Kidney (tissue), 14 donors: ENCODE measurements around the gene ALDOC. TPM values are rescaled to one million over a fixed set of nuclear protein-coding genes. Genes with fewer than 3 reads are reported as not detected.

Experiments used
- DNase-seq, 5 donors: peaks; one replicate each; pipeline ENCODE4 v3.0.0-alpha.2; 2013 to 2020
- FAIRE-seq: peaks from 2 replicates; lab custom pipeline; 2012; peaks lifted over from hg19 to GRCh38; lab: Jason Lieb, UNC
- H3K27ac ChIP-seq, 2 donors: one replicate each; pipeline ENCODE4 v1.7.0; 2013; ENCODE audit warnings: low read depth in 2 of 2, low read length in 2 of 2, inconsistent platforms in 1 of 2
- H3K27me3 ChIP-seq: one replicate; pipeline ENCODE4 v1.7.1; 2013; ENCODE audit warnings: low read length, inconsistent platforms; ENCODE audit not compliant: control insufficient read depth, insufficient read depth
- H3K36me3 ChIP-seq, 3 donors: one replicate each; pipeline versions ENCODE4 v1.7.0 to v1.7.1; 2013; ENCODE audit warnings: low read length in 3 of 3, control low read depth in 1 of 3, inconsistent platforms in 1 of 3; ENCODE audit not compliant: insufficient read depth in 3 of 3, control insufficient read depth in 2 of 3
- H3K4me1 ChIP-seq, 3 donors: one replicate each; pipeline versions ENCODE4 v1.7.0 to v1.7.1; 2013; ENCODE audit warnings: low read length in 3 of 3, inconsistent platforms in 1 of 3, low read depth in 1 of 3; ENCODE audit not compliant: control insufficient read depth in 2 of 3, insufficient read depth in 2 of 3
- H3K4me3 ChIP-seq, 3 donors: one replicate each; pipeline versions ENCODE4 v1.7.0 to v1.8.1; 2013; ENCODE audit warnings: low read length in 3 of 3, control low read depth in 1 of 3, inconsistent platforms in 1 of 3
- H3K9ac ChIP-seq, 3 donors: one replicate each; pipeline versions ENCODE4 v1.7.0 to v1.7.1; 2013; ENCODE audit warnings: low read length in 3 of 3, control low read depth in 1 of 3, inconsistent platforms in 1 of 3
- H3K9me3 ChIP-seq, 3 donors: one replicate each; pipeline versions ENCODE4 v1.7.0 to v1.7.1; 2013; ENCODE audit warnings: low read length in 3 of 3, control low read depth in 1 of 3, inconsistent platforms in 1 of 3; ENCODE audit not compliant: control insufficient read depth in 2 of 3, insufficient read depth in 1 of 3
- intact Hi-C: fragments of 100-400 bp; cut with DNase I; formaldehyde crosslinking; loops from one replicate; pipeline ENCODE4 v1.11.1; 2022
- polyA plus RNA-seq: library from polyadenylated mRNA; stranded (reverse); fragments of 350-450 nt; fragmentation: Illumina TruSeq; extraction: RNeasy Lipid Tissue Mini Kit (QIAGEN cat#74804); gene quantifications from one replicate; pipeline ENCODE4 v1.2.3, GENCODE V29; 2014; ENCODE audit warnings: low read depth, low replicate concordance; ENCODE audit not compliant: insufficient read depth
- total RNA-seq: library from RNA; stranded (reverse); fragmentation: NEBNext Ultra II Directional; extraction: Animal tissue kit (Norgen Biotek cat#: 25700); gene quantifications from one replicate; pipeline ENCODE4 v1.2.1, GENCODE V29; 2021
- TF ChIP-seq, protein P1 (sequence below): IDR thresholded peaks from 3 replicates; pipeline ENCODE4 v1.5.1; 2012; ENCODE audit warnings: mild to moderate bottlenecking, moderate library complexity, borderline replicate concordance; ENCODE audit not compliant: insufficient read depth; ENCODE audit errors: extremely low read depth
- donor health status: control.
- donor health status: control.
- donor health status: control.
- donor health status: control.
- donor health status: control.
- donor health status: DM: yes; HTN: yes; CAD: no.
- donor health status: Normal renal cell carcinoma (clear cell type).

Gene ALDOC
- total and polyA plus RNA-seq, 2 donors from 2014 or later, result 7.1 to 21.9 TPM

DNA sequence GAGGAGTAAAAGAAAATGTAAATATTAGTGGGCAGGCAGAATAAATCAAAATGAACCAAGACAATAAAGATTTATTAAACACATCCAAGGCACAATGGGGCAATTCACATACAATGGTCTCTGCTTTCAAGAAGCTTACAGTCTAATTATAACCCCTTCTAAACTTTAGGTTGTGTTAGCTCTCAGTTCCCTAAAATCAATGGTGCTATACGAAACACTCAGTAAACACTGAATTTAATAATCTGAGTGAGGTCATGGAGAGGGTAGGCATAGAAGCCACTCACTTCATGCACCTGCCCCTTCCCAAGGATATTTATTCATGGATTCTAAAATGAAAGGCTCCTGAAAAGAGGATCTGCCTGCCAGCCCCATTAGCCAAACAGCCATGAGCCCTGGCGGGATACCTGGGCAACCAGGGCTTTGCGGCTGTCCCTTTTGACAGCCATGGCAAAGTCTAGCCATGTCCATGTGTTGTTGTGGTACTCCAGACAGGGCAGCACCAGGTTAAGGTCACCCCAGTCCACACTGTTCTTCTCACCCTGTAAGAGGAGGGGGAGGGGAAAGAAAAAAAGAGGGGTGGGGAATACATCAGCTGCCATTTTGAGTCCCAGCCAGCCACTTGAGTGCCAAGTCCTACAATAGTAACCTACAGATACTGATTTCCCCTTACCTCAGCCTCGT is 38.7 kb upstream of the ALDOC start:
- H3K36me3 ChIP-seq, result peaks cover 16 to 50% (median 42%) of the 10 kb centered on the region in 3 donors
- FAIRE-seq, result no peak
- intact Hi-C loops, result loop anchor here (10.0 kb wide), 1 partner anchor 121 kb away; no protein-coding TSS in a partner anchor

DNA sequence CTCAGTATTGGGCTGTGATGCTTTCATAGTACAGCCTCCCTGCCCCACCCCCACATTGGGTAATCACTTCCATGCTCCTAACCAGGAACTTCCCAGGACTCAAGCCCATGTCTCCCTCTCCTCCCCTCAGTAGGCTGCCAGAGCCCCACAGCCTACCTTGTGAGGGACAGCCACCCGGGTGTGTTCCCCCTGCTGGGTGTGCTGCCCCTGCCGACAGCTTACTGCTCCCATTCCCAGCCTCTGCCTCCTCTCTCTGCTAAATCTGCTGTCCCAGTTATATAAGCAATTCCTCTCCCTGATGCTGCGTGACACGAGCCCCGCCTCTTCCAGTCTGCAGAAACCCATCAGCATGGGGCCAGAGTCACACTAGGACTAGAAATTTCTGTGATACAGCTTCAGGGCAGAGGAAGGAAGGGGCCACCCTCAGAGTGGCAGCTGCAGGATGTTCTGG is 37.3 kb upstream of the ALDOC start, which contains the start of gene RSKR:
TSS of gene RSKR (minus strand) at position 255 of the 451 bp plus-strand sequence. CDS start at position 231, 24 bp downstream.
- H3K9ac ChIP-seq, result no peak within 1 kb of the TSS
- no peak for FAIRE-seq
- TF ChIP-seq, protein P1, sequence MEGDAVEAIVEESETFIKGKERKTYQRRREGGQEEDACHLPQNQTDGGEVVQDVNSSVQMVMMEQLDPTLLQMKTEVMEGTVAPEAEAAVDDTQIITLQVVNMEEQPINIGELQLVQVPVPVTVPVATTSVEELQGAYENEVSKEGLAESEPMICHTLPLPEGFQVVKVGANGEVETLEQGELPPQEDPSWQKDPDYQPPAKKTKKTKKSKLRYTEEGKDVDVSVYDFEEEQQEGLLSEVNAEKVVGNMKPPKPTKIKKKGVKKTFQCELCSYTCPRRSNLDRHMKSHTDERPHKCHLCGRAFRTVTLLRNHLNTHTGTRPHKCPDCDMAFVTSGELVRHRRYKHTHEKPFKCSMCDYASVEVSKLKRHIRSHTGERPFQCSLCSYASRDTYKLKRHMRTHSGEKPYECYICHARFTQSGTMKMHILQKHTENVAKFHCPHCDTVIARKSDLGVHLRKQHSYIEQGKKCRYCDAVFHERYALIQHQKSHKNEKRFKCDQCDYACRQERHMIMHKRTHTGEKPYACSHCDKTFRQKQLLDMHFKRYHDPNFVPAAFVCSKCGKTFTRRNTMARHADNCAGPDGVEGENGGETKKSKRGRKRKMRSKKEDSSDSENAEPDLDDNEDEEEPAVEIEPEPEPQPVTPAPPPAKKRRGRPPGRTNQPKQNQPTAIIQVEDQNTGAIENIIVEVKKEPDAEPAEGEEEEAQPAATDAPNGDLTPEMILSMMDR, result no peak
- no peak for DNase-seq
- no peaks in the 10 kb centered on the region for H3K27me3 ChIP-seq
- H3K36me3 ChIP-seq, result peaks cover 14 to 36% (median 31%) of the 10 kb centered on the region in 3 donors
- H3K27ac ChIP-seq, result no peak within 1 kb of the TSS
- H3K9me3 ChIP-seq, result no peaks in the 10 kb centered on the region
- intact Hi-C loops, result loop anchor here (10.0 kb wide), 1 partner anchor 119 kb away; no protein-coding TSS in a partner anchor
- H3K4me3 ChIP-seq, result peak within 1 kb of the TSS in 1 of 3 donors; percentile 18
- H3K4me1 ChIP-seq, result no peaks in the 10 kb centered on the region

More for the DNA sequence above, 38.7 kb upstream of the ALDOC start:
- Histone ChIP-seq H3K4me3 (no peak overlapping the region), H3K27me3 (no peaks in the 10 kb centered on the region), H3K27ac (no peak overlapping the region), H3K9ac (no peak overlapping the region), H3K9me3 (no peaks in the 10 kb centered on the region), H3K4me1 (no peaks in the 10 kb centered on the region)
- no peak for DNase-seq
- TF ChIP-seq, protein P1, result no peak

DNA sequence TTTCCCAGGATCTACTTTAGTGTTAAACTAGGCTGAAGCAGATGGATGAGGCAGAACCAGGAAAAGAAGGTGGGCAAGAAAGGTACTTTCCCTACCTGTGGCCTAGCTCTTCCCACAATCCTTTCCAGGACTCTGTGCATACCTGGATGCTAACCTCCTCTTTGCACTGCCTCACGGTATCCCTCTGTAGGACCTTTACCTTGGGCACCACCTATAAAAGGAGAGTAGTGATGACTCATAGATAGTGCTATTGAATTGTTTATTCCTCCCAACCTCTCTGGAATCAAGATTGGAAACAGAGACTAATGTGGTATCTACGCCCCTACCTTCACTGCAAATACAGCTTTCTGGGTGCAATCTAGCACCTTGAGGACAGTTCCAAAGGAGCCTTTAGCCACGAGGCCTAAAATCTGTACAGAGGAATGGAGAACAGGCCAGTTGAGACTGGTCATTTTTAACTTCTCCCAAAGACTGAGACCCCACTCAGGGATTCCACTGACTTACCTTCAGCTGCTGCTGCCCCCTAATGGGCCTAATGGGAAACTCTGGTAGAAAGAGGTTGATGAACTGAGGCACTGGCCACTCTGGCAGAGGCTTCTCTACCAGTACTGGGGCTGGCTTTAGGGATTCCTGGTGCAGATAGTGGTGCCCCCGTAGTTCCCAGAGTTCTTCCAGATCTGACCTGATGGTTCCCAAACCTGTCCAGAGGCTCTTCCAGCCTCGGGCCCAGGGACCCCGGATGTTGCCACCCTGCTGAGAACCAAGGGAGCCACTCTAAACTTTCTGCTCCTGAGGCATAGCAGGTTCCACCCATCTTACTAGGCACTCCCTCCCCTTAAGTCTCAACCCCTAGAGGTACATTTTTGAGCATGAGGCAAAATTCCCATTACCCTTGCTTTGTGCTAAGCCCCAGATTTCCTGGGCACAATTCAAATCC is 36.5 kb upstream of the ALDOC start:
- TF ChIP-seq, protein P1, result peak; percentile 66
- no peaks in the 10 kb centered on the region for H3K27me3 ChIP-seq
- H3K9me3 ChIP-seq, result no peaks in the 10 kb centered on the region
- intact Hi-C loops, result loop anchor here (10.0 kb wide), 1 partner anchor 118 kb away; no protein-coding TSS in a partner anchor
- H3K27ac ChIP-seq, result no peak overlapping the region
- H3K4me3 ChIP-seq, result peak overlapping the region in 1 of 3 donors; percentile 18
- peaks cover 9 to 30% (median 27%) of the 10 kb centered on the region in 3 donors for H3K36me3 ChIP-seq
- no peaks in the 10 kb centered on the region for H3K4me1 ChIP-seq
- peak in 3 of 5 donors; percentile 33 to 76 (median 52) for DNase-seq
- no peak for FAIRE-seq
- no peak overlapping the region for H3K9ac ChIP-seq
